Measurements from ENCODE around the gene MOB3B.
A peak's percentile ranks its signal among the peaks of the same experiment; 100 is the strongest.
"Not testable (repeated sequence)": the region's sequence is repeated elsewhere in the genome, so short reads cannot be mapped to it uniquely, and the experiment has no call there.

MOB3B gene

DNA sequence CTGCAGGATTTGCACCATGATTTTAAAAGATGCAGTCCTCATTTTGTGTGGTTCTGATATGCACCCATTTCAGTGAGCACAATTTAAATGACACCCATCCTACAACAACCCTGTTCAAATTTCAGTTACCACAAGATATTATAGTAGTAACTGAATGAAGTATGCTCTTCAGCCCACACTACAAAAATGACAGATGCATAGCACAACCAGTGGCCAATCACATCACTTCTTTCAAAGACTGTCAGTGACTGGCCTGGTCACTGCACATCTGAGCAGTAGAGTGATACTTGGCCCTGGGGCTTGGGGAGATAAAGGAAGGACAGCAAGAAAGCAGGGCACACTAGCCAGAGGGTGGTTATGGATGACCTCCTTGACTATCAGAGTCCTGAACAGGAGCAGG, 25.4 kb downstream of the MOB3B start:
- no peak for DNase-seq (ENCODE audit: low spot score)
- H2BK15ac ChIP-seq (ENCODE audit: low read length), result no peak overlapping the region
- no peak overlapping the region for H3K18ac ChIP-seq (ENCODE audit: low read length)
- H3K9me3 ChIP-seq (replicated peaks in 1 of 2; ENCODE audit: control insufficient read depth in 2 of 2, insufficient read depth in 1 of 2, low read depth in 1 of 2, low read length in 2 of 2), result peaks cover 2 to 10% of the 10 kb centered on the region in 2 donors
- no peak overlapping the region for H3K9ac ChIP-seq (ENCODE audit: low read depth, low read length, poor library complexity)
- no peak overlapping the region for H3K27ac ChIP-seq (replicated peaks; ENCODE audit: low read length)
- H3K4me1 ChIP-seq (ENCODE audit: control insufficient read depth in 2 of 2, insufficient read depth in 1 of 2, low read depth in 1 of 2, low read length in 2 of 2), result peaks cover 12 to 17% of the 10 kb centered on the region in 2 donors
- no peaks in the 10 kb centered on the region for H3K79me1 ChIP-seq (ENCODE audit: low read depth, low read length)
- H2BK120ac ChIP-seq (ENCODE audit: low read depth, low read length), result no peak overlapping the region
- H4K8ac ChIP-seq (ENCODE audit: low read depth, low read length), result no peak overlapping the region
- H3K4me2 ChIP-seq (ENCODE audit: insufficient read depth, low read length, poor library complexity, severe bottlenecking), result no peak overlapping the region
- H3K23ac ChIP-seq (ENCODE audit: low read depth, low read length, poor library complexity), result no peak overlapping the region
- H2AK5ac ChIP-seq (ENCODE audit: low read depth, low read length), result no peak overlapping the region
- no peak overlapping the region for H3K14ac ChIP-seq (ENCODE audit: low read length)
- no peaks in the 10 kb centered on the region for H3K27me3 ChIP-seq (ENCODE audit: control insufficient read depth in 3 of 3, insufficient read depth in 3 of 3, low read depth in 1 of 3, low read length in 3 of 3)
- no peak overlapping the region for H2BK12ac ChIP-seq (ENCODE audit: low read length)
- H4K91ac ChIP-seq (ENCODE audit: low read depth, low read length, poor library complexity), result no peak overlapping the region
- H3K4ac ChIP-seq (ENCODE audit: low read length), result no peak overlapping the region
- no peak overlapping the region for H2BK5ac ChIP-seq (ENCODE audit: low read length)
- H3K36me3 ChIP-seq (replicated peaks in 1 of 2; ENCODE audit: control insufficient read depth in 2 of 2, insufficient read depth in 2 of 2, low read length in 2 of 2), result peaks cover 2 to 16% of the 10 kb centered on the region in 2 donors
- no peak overlapping the region for H3K4me3 ChIP-seq (ENCODE audit: low read length in 2 of 2)
- no peak overlapping the region for H2AFZ ChIP-seq (ENCODE audit: low read length)

- no peak overlapping the region for H2BK5ac ChIP-seq (ENCODE audit: low read length)
- H3K79me1 ChIP-seq (ENCODE audit: low read depth, low read length), result no peaks in the 10 kb centered on the region
- H3K9ac ChIP-seq (ENCODE audit: low read depth, low read length, poor library complexity), result no peak overlapping the region
- H4K91ac ChIP-seq (ENCODE audit: low read depth, low read length, poor library complexity), result no peak overlapping the region
- H2AFZ ChIP-seq (ENCODE audit: low read length), result no peak overlapping the region
- peak overlapping the region; percentile 51 for H3K27ac ChIP-seq (replicated peaks; ENCODE audit: low read length)
- peak overlapping the region; percentile 6 for H2AK5ac ChIP-seq (ENCODE audit: low read depth, low read length)
- H3K36me3 ChIP-seq (replicated peaks in 1 of 2; ENCODE audit: control insufficient read depth in 2 of 2, insufficient read depth in 2 of 2, low read length in 2 of 2), result peaks cover 2 to 11% of the 10 kb centered on the region in 2 donors
- H3K18ac ChIP-seq (ENCODE audit: low read length), result no peak overlapping the region
- no peak overlapping the region for H2BK12ac ChIP-seq (ENCODE audit: low read length)
- no peak overlapping the region for H3K23ac ChIP-seq (ENCODE audit: low read depth, low read length, poor library complexity)
- H2BK15ac ChIP-seq (ENCODE audit: low read length), result no peak overlapping the region
- H3K9me3 ChIP-seq (replicated peaks in 1 of 2; ENCODE audit: control insufficient read depth in 2 of 2, insufficient read depth in 1 of 2, low read depth in 1 of 2, low read length in 2 of 2), result peaks cover 2 to 10% of the 10 kb centered on the region in 2 donors
- no peak overlapping the region for H4K8ac ChIP-seq (ENCODE audit: low read depth, low read length)
- peaks cover 16 to 18% of the 10 kb centered on the region in 2 donors for H3K4me1 ChIP-seq (ENCODE audit: control insufficient read depth in 2 of 2, insufficient read depth in 1 of 2, low read depth in 1 of 2, low read length in 2 of 2)
- no CpG with 5 or more reads among the region's 4 CpGs for WGBS, 2 donors (ENCODE audit: extremely low coverage in 2 of 2, insufficient read length in 2 of 2, insufficient replicate concordance in 1 of 2)
- no peaks in the 10 kb centered on the region for H3K27me3 ChIP-seq (ENCODE audit: control insufficient read depth in 3 of 3, insufficient read depth in 3 of 3, low read depth in 1 of 3, low read length in 3 of 3)
- no peak overlapping the region for H3K14ac ChIP-seq (ENCODE audit: low read length)
- H3K4me2 ChIP-seq (ENCODE audit: insufficient read depth, low read length, poor library complexity, severe bottlenecking), result no peak overlapping the region
- H2BK120ac ChIP-seq (ENCODE audit: low read depth, low read length), result no peak overlapping the region
- H3K4me3 ChIP-seq (ENCODE audit: low read length in 2 of 2), result no peak overlapping the region
- no peak for DNase-seq (ENCODE audit: low spot score)
- no peak overlapping the region for H3K4ac ChIP-seq (ENCODE audit: low read length)
Measured at GRCh38 chr9:27503623-27504022, 26.0 kb downstream of the MOB3B start.

DNA sequence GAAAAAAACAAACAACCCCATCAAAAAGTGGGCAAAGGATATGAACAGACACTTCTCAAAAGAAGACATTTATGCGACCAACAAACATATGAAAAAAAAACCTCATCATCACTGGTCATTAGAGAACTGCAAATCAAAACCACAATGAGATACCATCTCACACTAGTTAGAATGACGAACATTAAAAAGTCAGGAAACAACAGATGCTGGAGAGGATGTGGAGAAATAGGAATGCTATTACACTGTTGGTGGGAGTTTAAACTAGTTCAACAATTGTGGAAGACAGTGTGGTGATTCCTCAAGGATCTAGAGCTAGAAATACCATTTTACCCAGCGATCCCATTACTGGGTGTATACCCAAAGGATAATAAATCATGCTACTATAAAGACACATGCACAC, 28.7 kb downstream of the MOB3B start:
- WGBS, 2 donors (ENCODE audit: extremely low coverage in 2 of 2, insufficient read length in 2 of 2, insufficient replicate concordance in 1 of 2), result no CpG with 5 or more reads among the region's 3 CpGs
- not testable (repeated sequence) for H3K27me3 ChIP-seq (ENCODE audit: control insufficient read depth in 3 of 3, insufficient read depth in 3 of 3, low read depth in 1 of 3, low read length in 3 of 3); H3K79me1 ChIP-seq (ENCODE audit: low read depth, low read length); H3K4me3 ChIP-seq (ENCODE audit: low read length in 2 of 2); H3K23ac ChIP-seq (ENCODE audit: low read depth, low read length, poor library complexity); H3K9me3 ChIP-seq (replicated peaks in 1 of 2; ENCODE audit: control insufficient read depth in 2 of 2, insufficient read depth in 1 of 2, low read depth in 1 of 2, low read length in 2 of 2); H4K8ac ChIP-seq (ENCODE audit: low read depth, low read length); H2AK5ac ChIP-seq (ENCODE audit: low read depth, low read length); H2BK12ac ChIP-seq (ENCODE audit: low read length); H2BK120ac ChIP-seq (ENCODE audit: low read depth, low read length); H3K4ac ChIP-seq (ENCODE audit: low read length); H2BK5ac ChIP-seq (ENCODE audit: low read length); H3K4me2 ChIP-seq (ENCODE audit: insufficient read depth, low read length, poor library complexity, severe bottlenecking); H3K27ac ChIP-seq (replicated peaks; ENCODE audit: low read length); H3K14ac ChIP-seq (ENCODE audit: low read length); H3K18ac ChIP-seq (ENCODE audit: low read length); H3K9ac ChIP-seq (ENCODE audit: low read depth, low read length, poor library complexity); H3K36me3 ChIP-seq (replicated peaks in 1 of 2; ENCODE audit: control insufficient read depth in 2 of 2, insufficient read depth in 2 of 2, low read length in 2 of 2); H2AFZ ChIP-seq (ENCODE audit: low read length); H4K91ac ChIP-seq (ENCODE audit: low read depth, low read length, poor library complexity); DNase-seq (ENCODE audit: low spot score); H2BK15ac ChIP-seq (ENCODE audit: low read length)
- peaks cover 24 to 28% of the 10 kb centered on the region in 2 donors for H3K4me1 ChIP-seq (ENCODE audit: control insufficient read depth in 2 of 2, insufficient read depth in 1 of 2, low read depth in 1 of 2, low read length in 2 of 2)

- H3K9ac ChIP-seq (ENCODE audit: low read depth, low read length, poor library complexity), result no peak overlapping the region
- no peaks in the 10 kb centered on the region for H3K79me1 ChIP-seq (ENCODE audit: low read depth, low read length)
- H3K27ac ChIP-seq (replicated peaks; ENCODE audit: low read length), result no peak overlapping the region
- H2BK5ac ChIP-seq (ENCODE audit: low read length), result no peak overlapping the region
- H3K36me3 ChIP-seq (replicated peaks in 1 of 2; ENCODE audit: control insufficient read depth in 2 of 2, insufficient read depth in 2 of 2, low read length in 2 of 2), result peaks cover 0 to 7% of the 10 kb centered on the region in 2 donors
- peaks cover 24 to 35% of the 10 kb centered on the region in 2 donors for H3K4me1 ChIP-seq (ENCODE audit: control insufficient read depth in 2 of 2, insufficient read depth in 1 of 2, low read depth in 1 of 2, low read length in 2 of 2)
- H3K4ac ChIP-seq (ENCODE audit: low read length), result no peak overlapping the region
- no peak overlapping the region for H4K8ac ChIP-seq (ENCODE audit: low read depth, low read length)
- no peak for DNase-seq (ENCODE audit: low spot score)
- no peak overlapping the region for H4K91ac ChIP-seq (ENCODE audit: low read depth, low read length, poor library complexity)
- H2AK5ac ChIP-seq (ENCODE audit: low read depth, low read length), result no peak overlapping the region
- no peak overlapping the region for H3K4me3 ChIP-seq (ENCODE audit: low read length in 2 of 2)
- no peak overlapping the region for H2BK12ac ChIP-seq (ENCODE audit: low read length)
- H2AFZ ChIP-seq (ENCODE audit: low read length), result no peak overlapping the region
- peaks cover 1 to 2% of the 10 kb centered on the region in 2 donors for H3K9me3 ChIP-seq (replicated peaks in 1 of 2; ENCODE audit: control insufficient read depth in 2 of 2, insufficient read depth in 1 of 2, low read depth in 1 of 2, low read length in 2 of 2)
- no peak overlapping the region for H3K23ac ChIP-seq (ENCODE audit: low read depth, low read length, poor library complexity)
- H3K27me3 ChIP-seq (ENCODE audit: control insufficient read depth in 3 of 3, insufficient read depth in 3 of 3, low read depth in 1 of 3, low read length in 3 of 3), result no peaks in the 10 kb centered on the region
- no CpG with 5 or more reads among the region's 2 CpGs for WGBS, 2 donors (ENCODE audit: extremely low coverage in 2 of 2, insufficient read length in 2 of 2, insufficient replicate concordance in 1 of 2)
- H3K4me2 ChIP-seq (ENCODE audit: insufficient read depth, low read length, poor library complexity, severe bottlenecking), result no peak overlapping the region
- no peak overlapping the region for H3K18ac ChIP-seq (ENCODE audit: low read length)
- H3K14ac ChIP-seq (ENCODE audit: low read length), result no peak overlapping the region
- no peak overlapping the region for H2BK15ac ChIP-seq (ENCODE audit: low read length)
- no peak overlapping the region for H2BK120ac ChIP-seq (ENCODE audit: low read depth, low read length)
Measured at GRCh38 chr9:27499451-27499850, 30.2 kb downstream of the MOB3B start.
